GM21390 (cell line): Measurements from ENCODE around the gene CCHCR1.

ENCODE experiments used
- ATAC-seq: cut with Tn5 transposase; IDR thresholded peaks from one replicate; pipeline ENCODE4 v1.9.1; 2021; ENCODE audit not compliant: unreplicated experiment

CCHCR1 gene

DNA sequence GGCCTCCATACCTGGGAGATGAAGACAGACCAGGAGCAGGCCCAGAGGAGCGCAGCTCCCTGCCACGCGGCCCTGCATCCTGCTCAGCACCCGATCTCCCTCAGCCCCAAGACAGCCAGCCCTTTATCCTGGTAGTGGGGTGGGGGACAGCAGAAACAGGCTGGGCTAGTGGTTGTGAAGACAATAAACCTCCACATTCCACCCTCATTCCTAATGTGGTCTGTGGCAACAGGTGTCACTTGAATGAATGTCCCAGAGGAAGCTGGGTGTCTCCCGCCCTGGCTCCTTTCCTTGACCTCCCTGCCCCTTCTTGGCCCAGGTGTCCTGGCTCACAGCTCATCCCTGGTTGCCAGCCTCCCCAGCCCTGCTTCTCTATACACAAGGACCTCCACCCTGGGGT lies 45.1 kb downstream of the CCHCR1 start, which contains the start of gene C6orf15:
Gene C6orf15 (minus strand): TSS at position 98 of the 400 bp plus-strand sequence. CDS start 20 bp downstream, at position 78.
- ATAC-seq = no peak

DNA sequence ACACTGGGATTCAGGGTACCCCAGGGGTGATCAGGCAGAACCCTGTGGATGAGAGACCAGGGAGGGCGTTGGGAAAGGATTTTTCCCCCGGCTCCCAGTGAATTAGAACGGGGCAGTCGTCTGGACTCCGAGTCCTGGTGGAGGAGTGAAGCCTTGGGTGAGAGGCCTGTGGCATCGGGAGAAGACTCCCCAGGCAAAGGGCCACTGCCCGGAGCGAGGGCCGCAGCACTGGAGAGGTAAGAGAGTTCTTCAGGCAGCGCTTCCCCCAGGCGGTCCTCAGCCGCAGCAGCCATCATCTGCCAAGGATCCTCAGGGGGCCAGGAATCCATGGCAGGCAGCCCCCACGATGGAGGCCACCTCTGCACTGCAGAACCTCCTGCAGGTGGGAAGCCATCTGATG lies 45.9 kb downstream of the CCHCR1 start:
- no peak for ATAC-seq

DNA sequence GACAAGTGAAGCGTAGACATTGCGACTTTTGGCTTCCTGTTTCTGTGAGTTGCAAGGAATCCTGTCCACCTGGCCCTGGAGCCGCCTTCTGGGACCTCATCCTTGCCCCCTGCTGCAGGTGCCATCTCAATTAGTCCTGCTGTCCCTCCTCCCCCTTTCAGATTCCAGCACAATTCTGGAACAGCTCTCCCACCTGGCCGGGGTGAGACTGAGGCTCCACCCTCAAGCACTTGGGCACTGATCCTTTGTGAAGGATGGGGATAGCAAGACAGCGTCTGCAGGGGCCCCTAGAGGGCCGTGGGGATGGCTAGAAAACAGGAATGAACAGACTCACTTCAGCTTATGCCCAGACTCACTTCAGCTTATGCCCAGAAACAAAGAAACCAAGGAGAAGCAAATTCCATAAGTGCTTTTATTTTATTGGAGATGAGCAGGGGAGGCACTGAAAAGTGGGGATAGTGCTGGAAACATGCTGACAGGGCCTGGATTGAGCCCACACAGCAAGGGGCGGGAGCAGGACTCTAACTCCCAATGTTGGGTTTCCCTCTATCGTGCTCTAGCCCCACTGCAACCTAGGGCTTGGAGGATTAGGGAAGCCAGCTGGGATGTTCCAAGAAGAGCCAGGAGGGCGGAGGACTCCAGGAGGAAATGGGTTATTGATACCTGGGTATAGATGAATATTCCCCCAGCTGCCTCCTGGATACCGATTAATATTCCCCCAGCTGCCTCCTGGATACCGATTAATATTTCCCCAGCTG lies 46.6 kb downstream of the CCHCR1 start:
- ATAC-seq = no peak

- ATAC-seq = no peak
Observed at GRCh38 chr6:31107052-31107451, 50.5 kb downstream of the CCHCR1 start.

DNA sequence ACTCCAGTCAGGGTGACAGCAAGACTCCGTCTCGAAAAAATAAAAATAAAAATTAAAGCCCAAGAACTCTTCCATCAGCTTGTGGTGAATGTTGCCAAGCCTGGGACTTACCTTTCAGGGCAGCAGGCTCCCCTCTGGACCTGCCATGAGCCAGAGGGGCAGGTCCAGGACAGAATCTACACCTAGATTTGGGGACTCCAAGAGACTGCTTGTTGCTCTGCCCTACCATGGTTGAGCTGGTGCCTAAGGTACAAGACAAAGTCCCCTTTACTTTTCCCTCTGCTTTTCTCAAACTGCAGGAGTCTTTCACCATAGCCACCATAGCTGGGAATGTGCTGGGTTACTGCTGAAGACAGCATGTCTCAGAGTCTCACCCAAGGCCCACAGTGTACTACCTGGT lies 54.5 kb downstream of the CCHCR1 start:
- ATAC-seq = no peak

DNA sequence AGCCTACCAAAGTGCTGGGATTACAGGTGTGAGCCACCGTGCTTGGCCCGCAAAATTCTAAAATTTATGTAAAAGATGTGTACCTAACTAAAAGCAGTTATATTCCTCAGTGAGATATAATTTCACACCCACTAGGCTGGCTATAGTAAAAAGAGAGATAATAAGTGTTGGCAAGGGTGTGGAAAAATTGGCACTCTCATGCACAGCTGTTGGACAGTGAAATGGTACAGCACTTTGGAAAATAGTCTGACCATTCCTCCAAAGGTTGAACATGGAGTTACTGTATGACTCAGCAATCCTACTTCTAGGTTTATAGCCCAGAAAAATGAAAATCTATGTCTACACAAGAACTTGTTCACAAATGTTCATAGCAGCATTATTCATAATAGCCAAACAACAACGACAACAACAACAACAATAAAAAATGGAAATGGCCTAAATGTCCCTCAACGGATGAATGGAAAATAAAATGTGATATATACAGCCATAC lies 59.1 kb downstream of the CCHCR1 start:
- ATAC-seq = no peak

GRCh38 chr6:31096656-31097055 lies 60.9 kb downstream of the CCHCR1 start:
- no peak for ATAC-seq

GRCh38 chr6:31096215-31096614 lies 61.4 kb downstream of the CCHCR1 start:
- no peak for ATAC-seq

GRCh38 chr6:31094389-31094881 lies 63.2 kb downstream of the CCHCR1 start:
- no peak for ATAC-seq

DNA sequence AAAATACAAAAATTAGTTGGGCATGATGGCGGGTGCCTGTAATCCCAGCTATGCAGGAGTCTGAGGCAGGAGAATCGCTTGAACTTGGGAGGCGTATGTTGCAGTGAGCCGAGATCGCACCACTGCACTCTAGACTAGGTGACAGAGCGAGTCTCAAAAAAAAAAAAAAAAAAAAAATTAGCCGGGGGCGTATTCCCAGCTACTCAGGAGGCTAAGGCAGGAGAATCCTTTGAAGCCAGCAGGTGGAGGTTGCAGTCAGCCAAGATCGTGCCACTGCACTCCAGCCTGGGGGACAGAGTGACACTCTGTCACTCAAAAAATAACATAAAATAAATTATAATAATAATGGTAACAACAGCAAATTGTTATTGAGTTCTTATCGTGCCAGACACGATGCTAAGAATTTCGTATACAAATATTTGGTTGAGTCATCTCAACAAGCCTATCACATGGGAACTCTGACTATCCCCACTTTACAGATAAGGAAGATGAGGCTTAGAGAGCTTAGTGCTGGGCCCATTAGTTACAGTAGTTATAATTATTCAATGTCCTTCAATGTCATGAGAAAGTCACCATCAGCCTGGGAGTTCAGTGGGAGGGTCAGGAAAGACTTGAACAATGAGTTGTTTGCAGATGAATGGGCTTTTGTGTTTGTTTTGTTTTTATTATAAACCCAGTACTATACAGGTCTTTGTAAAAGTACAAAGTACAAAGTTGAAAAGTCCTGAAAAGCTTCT lies 64.7 kb downstream of the CCHCR1 start:
- no peak for ATAC-seq
